Measurements from ENCODE around the gene TUFM. TPM values are rescaled to one million over a fixed set of nuclear protein-coding genes. Genes with fewer than 3 reads are reported as not detected.
A peak's percentile ranks its signal among the peaks of the same experiment; 100 is the strongest.

TUFM gene
- total and polyA plus RNA-seq, 2 donors (not counting 1 experiment from before 2014, with no cell fraction given), result 68.6 to 115 TPM

- Histone ChIP-seq H3K4me3 (replicated peaks in 1 of 4; ENCODE audit: control extremely low read depth in 1 of 4, insufficient read depth in 1 of 4, low read depth in 3 of 4, low read length in 4 of 4) (no peak overlapping the region), H3K4me1 (ENCODE audit: control insufficient read depth, extremely low read depth, insufficient read depth, low read length) (peaks cover 6% of the 10 kb centered on the region), H3K27ac (ENCODE audit: insufficient read depth, low read length) (no peak overlapping the region), H3K36me3 (ENCODE audit: control insufficient read depth, insufficient read depth, low read length) (peaks cover 6% of the 10 kb centered on the region), H4K20me1 (ENCODE audit: control insufficient read depth, extremely low read depth, insufficient read depth, low read length) (no peaks in the 10 kb centered on the region), H3K9me3 (ENCODE audit: control insufficient read depth, insufficient read depth, low read depth, low read length) (no peaks in the 10 kb centered on the region), H2AFZ (ENCODE audit: low read length) (no peak overlapping the region), H3K4me2 (ENCODE audit: extremely low read depth, insufficient read depth, low read length) (no peak overlapping the region), H3K79me2 (ENCODE audit: control insufficient read depth, insufficient read depth, low read length) (no peaks in the 10 kb centered on the region), H3K27me3 (ENCODE audit: control insufficient read depth, insufficient read depth, low read length) (no peaks in the 10 kb centered on the region), H3K9ac (ENCODE audit: insufficient read depth, low read length) (no peak overlapping the region)
- no peak for DNase-seq (ENCODE audit: low read depth in 2 of 2)
- TF ChIP-seq CTCF (conservative IDR thresholded peaks at IDR 0.05 in 1 of 2, IDR thresholded peaks at IDR 0.05 in 1 of 2; ENCODE audit: low read depth in 1 of 2, low read length in 2 of 2) (no peak), EZH2 (IDR thresholded peaks at IDR 0.05; ENCODE audit: low read length, missing control alignments) (no peak)
These were observed 31.0 kb upstream of the TUFM start for GRCh38 chr16:28876973-28877654.

GRCh38 chr16:28876019-28876659 lies 30.0 kb upstream of the TUFM start:
- Histone ChIP-seq H3K9ac (ENCODE audit: insufficient read depth, low read length) (no peak overlapping the region), H3K4me2 (ENCODE audit: extremely low read depth, insufficient read depth, low read length) (no peak overlapping the region), H3K27me3 (ENCODE audit: control insufficient read depth, insufficient read depth, low read length) (no peaks in the 10 kb centered on the region), H2AFZ (ENCODE audit: low read length) (no peak overlapping the region), H3K36me3 (ENCODE audit: control insufficient read depth, insufficient read depth, low read length) (peaks cover 9% of the 10 kb centered on the region), H4K20me1 (ENCODE audit: control insufficient read depth, extremely low read depth, insufficient read depth, low read length) (no peaks in the 10 kb centered on the region), H3K4me1 (ENCODE audit: control insufficient read depth, extremely low read depth, insufficient read depth, low read length) (peaks cover 6% of the 10 kb centered on the region), H3K27ac (ENCODE audit: insufficient read depth, low read length) (no peak overlapping the region), H3K9me3 (ENCODE audit: control insufficient read depth, insufficient read depth, low read depth, low read length) (no peaks in the 10 kb centered on the region), H3K79me2 (ENCODE audit: control insufficient read depth, insufficient read depth, low read length) (no peaks in the 10 kb centered on the region), H3K4me3 (replicated peaks in 1 of 4; ENCODE audit: control extremely low read depth in 1 of 4, insufficient read depth in 1 of 4, low read depth in 3 of 4, low read length in 4 of 4) (no peak overlapping the region)
- DNase-seq (ENCODE audit: low read depth in 2 of 2), result no peak
- TF ChIP-seq EZH2 (IDR thresholded peaks at IDR 0.05; ENCODE audit: low read length, missing control alignments) (no peak), CTCF (conservative IDR thresholded peaks at IDR 0.05 in 1 of 2, IDR thresholded peaks at IDR 0.05 in 1 of 2; ENCODE audit: low read depth in 1 of 2, low read length in 2 of 2) (no peak)

- Histone ChIP-seq H2AFZ (ENCODE audit: low read length) (no peak overlapping the region), H3K27ac (ENCODE audit: insufficient read depth, low read length) (no peak overlapping the region), H3K4me1 (ENCODE audit: control insufficient read depth, extremely low read depth, insufficient read depth, low read length) (peaks cover 6% of the 10 kb centered on the region), H3K4me2 (ENCODE audit: extremely low read depth, insufficient read depth, low read length) (no peak overlapping the region), H4K20me1 (ENCODE audit: control insufficient read depth, extremely low read depth, insufficient read depth, low read length) (no peaks in the 10 kb centered on the region), H3K36me3 (ENCODE audit: control insufficient read depth, insufficient read depth, low read length) (peaks cover 10% of the 10 kb centered on the region), H3K9me3 (ENCODE audit: control insufficient read depth, insufficient read depth, low read depth, low read length) (no peaks in the 10 kb centered on the region), H3K27me3 (ENCODE audit: control insufficient read depth, insufficient read depth, low read length) (no peaks in the 10 kb centered on the region), H3K4me3 (replicated peaks in 1 of 4; ENCODE audit: control extremely low read depth in 1 of 4, insufficient read depth in 1 of 4, low read depth in 3 of 4, low read length in 4 of 4) (no peak overlapping the region), H3K79me2 (ENCODE audit: control insufficient read depth, insufficient read depth, low read length) (no peaks in the 10 kb centered on the region), H3K9ac (ENCODE audit: insufficient read depth, low read length) (no peak overlapping the region)
- peak in 1 of 2 donors; percentile 6 for DNase-seq (ENCODE audit: low read depth in 2 of 2)
- TF ChIP-seq EZH2 (IDR thresholded peaks at IDR 0.05; ENCODE audit: low read length, missing control alignments) (no peak), CTCF (conservative IDR thresholded peaks at IDR 0.05 in 1 of 2, IDR thresholded peaks at IDR 0.05 in 1 of 2; ENCODE audit: low read depth in 1 of 2, low read length in 2 of 2) (peak; percentile 4 to 10)
These were observed 29.2 kb upstream of the TUFM start for GRCh38 chr16:28875134-28876018.
